Measurements from ENCODE around the gene DLGAP4.

GRCh38 chr20:36306553-36307411 is 643 bp downstream of the DLGAP4 start:
- TF ChIP-seq EZH2 (optimal IDR thresholded peaks at IDR 0.05; ENCODE audit: low read depth, low read length) (peak; percentile 56), CTCF (IDR thresholded peaks at IDR 0.05; ENCODE audit: low read length) (no peak)
